ENCODE data around the gene NXPH2. TPM values are rescaled to one million over a fixed set of nuclear protein-coding genes. Genes with fewer than 3 reads are reported as not detected.
A peak's percentile ranks its signal among the peaks of the same experiment; 100 is the strongest.

Gene NXPH2
- total and polyA plus RNA-seq, 11 donors, result 0.91 TPM; not detected in 10

DNA sequence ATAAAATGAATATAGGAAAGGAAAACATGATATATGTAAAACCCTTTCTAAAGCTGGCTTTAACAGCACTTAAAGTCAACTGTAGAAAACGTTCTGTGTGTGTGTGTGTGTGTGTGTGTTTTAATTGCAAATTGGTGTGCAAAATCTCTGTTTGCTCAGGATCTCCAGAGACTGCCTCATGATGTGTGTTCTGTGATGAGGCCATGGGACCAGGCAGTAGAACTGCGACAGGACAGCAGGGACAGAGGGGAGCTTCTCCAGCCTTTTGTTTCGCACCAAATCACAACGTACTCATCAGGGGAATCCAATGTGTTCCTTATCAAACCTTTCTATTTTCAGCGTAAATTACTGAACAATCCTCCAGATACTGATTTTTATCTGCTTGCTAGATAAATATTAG is 66.7 kb downstream of the NXPH2 start:
- DNase-seq, result no peak
- H3K4me3 ChIP-seq, result no peak overlapping the region
- H3K27me3 ChIP-seq, result no peaks in the 10 kb centered on the region
- H3K27ac ChIP-seq, result no peak overlapping the region
- H3K36me3 ChIP-seq, result no peaks in the 10 kb centered on the region
- H3K4me1 ChIP-seq, result peaks cover 0 to 19% (median 5%) of the 10 kb centered on the region in 12 donors
- TF ChIP-seq POLR2A (IDR thresholded peaks at IDR 0.05), result no peak
- no peak for ATAC-seq
- 49 to 63% (median 57%) methylated on average over 5 of the region's 5 CpGs for WGBS, 4 donors
- intact Hi-C loops (cut with DNase I), result no loop called here
- no peaks in the 10 kb centered on the region for H3K9me3 ChIP-seq

DNA sequence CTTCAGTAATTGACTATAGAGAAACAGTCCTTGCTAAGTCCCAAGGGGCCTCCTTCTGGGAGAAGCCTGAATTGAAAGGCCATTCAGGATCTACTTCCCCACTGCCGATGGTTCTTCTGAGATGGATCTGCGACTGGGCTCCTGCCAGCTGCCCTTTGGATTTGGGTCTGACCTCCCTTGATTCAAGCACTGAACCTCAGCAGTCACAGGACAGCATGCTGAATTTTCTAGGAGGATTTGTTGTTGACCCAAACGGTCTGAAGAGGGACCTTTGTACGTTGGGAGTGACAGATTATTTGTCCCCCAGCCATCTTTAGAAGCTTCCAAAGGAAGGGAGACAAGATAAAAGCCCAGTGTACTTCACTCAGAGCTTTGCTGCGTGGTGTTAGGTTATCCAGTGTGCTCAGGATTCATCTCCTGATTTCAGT is 67.1 kb downstream of the NXPH2 start:
- intact Hi-C loops (cut with DNase I), result no loop called here
- no peak for ATAC-seq
- Histone ChIP-seq H3K4me1 (peaks cover 0 to 23% (median 8%) of the 10 kb centered on the region in 12 donors), H3K4me3 (no peak overlapping the region), H3K27me3 (no peaks in the 10 kb centered on the region), H3K9me3 (no peaks in the 10 kb centered on the region), H3K27ac (no peak overlapping the region), H3K36me3 (no peaks in the 10 kb centered on the region)
- TF ChIP-seq, protein P1, sequence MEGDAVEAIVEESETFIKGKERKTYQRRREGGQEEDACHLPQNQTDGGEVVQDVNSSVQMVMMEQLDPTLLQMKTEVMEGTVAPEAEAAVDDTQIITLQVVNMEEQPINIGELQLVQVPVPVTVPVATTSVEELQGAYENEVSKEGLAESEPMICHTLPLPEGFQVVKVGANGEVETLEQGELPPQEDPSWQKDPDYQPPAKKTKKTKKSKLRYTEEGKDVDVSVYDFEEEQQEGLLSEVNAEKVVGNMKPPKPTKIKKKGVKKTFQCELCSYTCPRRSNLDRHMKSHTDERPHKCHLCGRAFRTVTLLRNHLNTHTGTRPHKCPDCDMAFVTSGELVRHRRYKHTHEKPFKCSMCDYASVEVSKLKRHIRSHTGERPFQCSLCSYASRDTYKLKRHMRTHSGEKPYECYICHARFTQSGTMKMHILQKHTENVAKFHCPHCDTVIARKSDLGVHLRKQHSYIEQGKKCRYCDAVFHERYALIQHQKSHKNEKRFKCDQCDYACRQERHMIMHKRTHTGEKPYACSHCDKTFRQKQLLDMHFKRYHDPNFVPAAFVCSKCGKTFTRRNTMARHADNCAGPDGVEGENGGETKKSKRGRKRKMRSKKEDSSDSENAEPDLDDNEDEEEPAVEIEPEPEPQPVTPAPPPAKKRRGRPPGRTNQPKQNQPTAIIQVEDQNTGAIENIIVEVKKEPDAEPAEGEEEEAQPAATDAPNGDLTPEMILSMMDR (IDR thresholded peaks at IDR 0.05), result no peak
- TF ChIP-seq POLR2A (IDR thresholded peaks at IDR 0.05), result no peak
- no peak for DNase-seq
- WGBS, 4 donors, result 58 to 67% (median 66%) methylated on average over 5 of the region's 5 CpGs

DNA sequence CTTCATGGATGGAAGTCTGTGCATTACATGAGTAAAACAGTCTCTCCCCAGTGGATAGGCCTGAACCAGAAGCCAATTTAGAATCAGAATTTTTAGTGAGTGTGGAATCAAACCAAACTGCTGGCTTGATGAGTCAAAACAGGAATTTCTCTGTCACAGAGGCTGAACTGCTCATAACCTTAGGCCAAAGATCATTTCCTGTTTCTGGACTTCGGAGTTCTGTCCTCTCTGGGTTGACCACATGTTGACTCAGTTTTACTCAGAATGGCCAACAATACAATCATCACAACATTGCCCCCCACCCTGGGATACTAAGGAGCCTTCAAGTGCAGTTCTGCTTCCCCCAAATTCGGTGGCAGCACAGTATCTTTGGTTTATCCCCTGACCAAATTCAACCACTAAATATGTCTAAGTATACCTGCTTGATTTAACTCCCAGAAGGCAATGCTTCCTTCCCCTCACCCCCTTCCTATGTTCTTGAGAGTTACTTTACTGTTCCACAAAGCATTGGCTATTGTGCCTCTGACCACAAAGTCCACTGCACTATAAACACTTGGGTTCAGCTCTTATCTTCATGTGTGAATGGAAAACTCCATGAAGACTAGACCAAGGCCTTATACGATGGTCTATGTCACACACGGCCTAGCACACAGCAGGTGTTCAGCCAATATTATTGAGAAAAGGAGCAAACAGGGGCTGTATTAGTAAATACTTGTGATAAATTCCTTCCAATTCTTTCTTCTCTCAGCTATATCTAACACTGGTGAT is 67.8 kb downstream of the NXPH2 start:
- TF ChIP-seq, protein P1 (IDR thresholded peaks at IDR 0.05), result no peak
- TF ChIP-seq POLR2A (IDR thresholded peaks at IDR 0.05), result no peak
- H3K9me3 ChIP-seq, result no peaks in the 10 kb centered on the region
- no peak for ATAC-seq
- no peak for DNase-seq
- intact Hi-C loops (cut with DNase I), result no loop called here
- 75 to 85% (median 80%) methylated on average over 4 of the region's 4 CpGs for WGBS, 4 donors
- no peak overlapping the region for H3K4me3 ChIP-seq
- no peaks in the 10 kb centered on the region for H3K36me3 ChIP-seq
- peak overlapping the region in 1 of 12 donors; percentile 10 for H3K27ac ChIP-seq
- no peaks in the 10 kb centered on the region for H3K27me3 ChIP-seq
- H3K4me1 ChIP-seq, result peaks cover 0 to 30% (median 15%) of the 10 kb centered on the region in 12 donors

GRCh38 chr2:138711812-138712211 is 68.4 kb downstream of the NXPH2 start:
- intact Hi-C loops (cut with DNase I), result no loop called here

More at GRCh38 chr2:138711812-138712211, 68.4 kb downstream of the NXPH2 start:
- Histone ChIP-seq H3K4me1 (peaks cover 0 to 30% (median 17%) of the 10 kb centered on the region in 12 donors), H3K4me3 (no peak overlapping the region), H3K27ac (no peak overlapping the region), H3K27me3 (no peaks in the 10 kb centered on the region), H3K36me3 (no peaks in the 10 kb centered on the region), H3K9me3 (no peaks in the 10 kb centered on the region)
- ATAC-seq (no peak), DNase-seq (peak in 1 of 5 donors; percentile 29)
- TF ChIP-seq POLR2A (IDR thresholded peaks at IDR 0.05), result no peak
- TF ChIP-seq, protein P1 (IDR thresholded peaks at IDR 0.05), result no peak
- WGBS, 4 donors, result 89 to 95% (median 93%) methylated on average over 1 to 3 of the region's 3 CpGs

All from heart left ventricle (tissue), 16 donors.